ENCODE data around the gene PLB1. TPM values are rescaled to one million over a fixed set of nuclear protein-coding genes. Genes with fewer than 3 reads are reported as not detected.

The PLB1 gene
- total RNA-seq, 1 donor from 2014 or later: 1.0 TPM

DNA sequence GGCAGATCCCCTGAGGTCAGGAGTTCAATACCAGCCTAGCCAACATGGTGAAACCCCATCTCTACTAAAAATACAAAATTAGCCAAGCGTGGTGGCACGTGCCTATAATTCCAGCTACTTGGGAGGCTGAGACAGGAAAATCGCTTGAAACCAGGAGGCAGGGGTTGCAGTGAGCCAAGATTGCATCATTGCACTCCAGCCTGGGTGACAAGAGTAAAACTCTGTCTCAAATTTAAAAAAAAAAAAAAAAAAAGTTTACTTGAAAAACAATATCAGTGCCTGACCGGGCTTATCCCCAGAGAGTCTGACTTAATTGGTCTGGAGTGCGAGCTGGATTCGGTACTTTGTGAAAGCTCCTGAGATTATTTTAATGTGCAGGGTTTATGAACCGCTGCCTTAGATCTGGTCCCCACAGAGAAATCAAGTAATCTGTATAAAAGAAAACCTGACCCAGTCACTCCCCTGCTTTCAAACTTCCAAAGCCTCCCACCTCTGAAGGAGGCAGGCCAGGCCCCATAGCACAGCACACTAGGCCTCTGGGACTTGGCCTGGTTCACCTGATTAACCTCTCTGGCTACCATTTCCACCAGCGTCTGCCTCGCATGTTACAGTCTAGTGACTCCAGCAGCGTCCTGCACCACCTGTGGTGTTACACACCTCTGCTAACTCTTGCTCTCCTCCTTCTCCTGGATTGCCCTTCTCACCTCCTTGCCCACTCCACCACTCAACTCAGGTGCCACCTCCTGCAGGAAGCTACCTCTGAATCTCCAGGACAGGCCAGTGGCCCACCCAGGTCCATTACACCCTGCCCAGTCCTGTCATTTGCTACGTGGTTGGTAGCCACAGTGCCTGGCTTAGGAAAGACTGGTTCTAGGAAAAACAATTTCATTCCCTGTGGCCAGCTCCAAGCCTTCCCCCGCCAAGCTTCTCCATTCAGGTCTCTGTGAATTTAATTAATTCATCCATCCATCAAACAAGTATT, 141.5 kb downstream of the PLB1 start:
- Histone ChIP-seq H3K4me1 (ENCODE audit: control insufficient read depth in 3 of 3, insufficient read depth in 3 of 3, low read length in 3 of 3) (peaks cover 38 to 51% (median 43%) of the 10 kb centered on the region in 3 donors), H3K36me3 (ENCODE audit: control insufficient read depth in 3 of 3, insufficient read depth in 3 of 3, low read length in 3 of 3) (no peaks in the 10 kb centered on the region), H3K27ac (ENCODE audit: low read depth, low read length) (no peak overlapping the region), H3K9ac (ENCODE audit: low read depth in 1 of 3, low read length in 3 of 3) (peak overlapping the region in 2 of 3 donors; percentile 17 to 27), H3K9me3 (ENCODE audit: control insufficient read depth in 3 of 3, low read length in 3 of 3) (no peaks in the 10 kb centered on the region), H3K27me3 (ENCODE audit: control insufficient read depth in 3 of 3, insufficient read depth in 3 of 3, low read length in 3 of 3) (no peaks in the 10 kb centered on the region), H3K4me3 (ENCODE audit: low read length in 3 of 3) (no peak overlapping the region)

DNA sequence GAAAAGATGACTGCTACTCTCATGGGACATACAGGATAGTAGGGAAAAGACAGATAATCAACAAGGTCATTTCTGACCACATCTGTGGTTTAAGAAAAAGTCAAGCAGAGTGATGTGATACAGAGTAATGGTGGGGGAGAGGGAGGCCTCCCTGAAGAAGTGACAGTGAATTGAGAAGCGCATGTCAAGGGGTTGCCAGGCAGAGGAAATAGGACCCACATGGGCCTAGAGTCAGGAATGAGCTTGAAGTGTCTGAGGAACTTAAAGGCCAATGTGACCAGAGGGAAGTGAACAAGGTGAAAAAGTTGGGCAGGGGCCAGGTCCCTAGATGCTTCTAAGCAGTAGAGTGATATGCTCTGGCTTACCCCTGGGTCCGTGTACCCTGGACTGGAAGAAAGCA, 142.2 kb downstream of the PLB1 start:
- no peaks in the 10 kb centered on the region for H3K27me3 ChIP-seq (ENCODE audit: control insufficient read depth in 3 of 3, insufficient read depth in 3 of 3, low read length in 3 of 3)
- no peaks in the 10 kb centered on the region for H3K36me3 ChIP-seq (ENCODE audit: control insufficient read depth in 3 of 3, insufficient read depth in 3 of 3, low read length in 3 of 3)
- H3K9ac ChIP-seq (ENCODE audit: low read depth in 1 of 3, low read length in 3 of 3): no peak overlapping the region
- no peak overlapping the region for H3K4me3 ChIP-seq (ENCODE audit: low read length in 3 of 3)
- H3K9me3 ChIP-seq (ENCODE audit: control insufficient read depth in 3 of 3, low read length in 3 of 3): no peaks in the 10 kb centered on the region
- peaks cover 38 to 47% (median 43%) of the 10 kb centered on the region in 3 donors for H3K4me1 ChIP-seq (ENCODE audit: control insufficient read depth in 3 of 3, insufficient read depth in 3 of 3, low read length in 3 of 3)
- H3K27ac ChIP-seq (ENCODE audit: low read depth, low read length): no peak overlapping the region

DNA sequence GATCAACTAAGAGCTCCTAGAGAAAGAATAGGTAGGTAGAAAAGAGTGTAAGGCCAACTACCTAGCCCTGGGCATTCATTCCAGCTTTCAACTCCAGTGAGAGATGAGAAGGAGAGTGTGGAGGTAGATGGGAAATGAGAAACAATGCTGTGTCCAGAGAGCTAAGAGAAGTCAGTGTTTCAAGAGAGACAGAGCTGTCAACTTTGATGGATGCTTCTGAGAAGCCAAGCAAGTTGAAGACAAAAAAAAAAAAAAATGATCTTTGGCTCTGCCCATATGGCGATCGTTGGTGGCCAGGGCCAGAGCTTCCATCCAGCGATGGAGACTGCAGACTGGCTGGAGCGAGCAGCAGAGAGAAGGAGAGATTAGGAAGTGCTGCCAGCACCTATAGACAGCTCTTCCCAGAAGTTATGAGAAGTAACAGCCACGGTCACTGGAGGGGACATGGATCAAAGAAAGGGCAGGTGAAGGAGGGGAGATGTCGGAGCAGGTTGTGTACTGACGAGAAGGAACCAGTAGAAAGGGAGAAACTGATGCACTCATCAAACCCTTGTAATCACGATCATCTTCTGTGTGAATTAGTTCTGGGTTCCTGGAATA, 143.3 kb downstream of the PLB1 start:
- Histone ChIP-seq H3K9ac (ENCODE audit: low read depth in 1 of 3, low read length in 3 of 3) (no peak overlapping the region), H3K27ac (ENCODE audit: low read depth, low read length) (no peak overlapping the region), H3K36me3 (ENCODE audit: control insufficient read depth in 3 of 3, insufficient read depth in 3 of 3, low read length in 3 of 3) (no peaks in the 10 kb centered on the region), H3K4me1 (ENCODE audit: control insufficient read depth in 3 of 3, insufficient read depth in 3 of 3, low read length in 3 of 3) (peaks cover 35 to 43% (median 37%) of the 10 kb centered on the region in 3 donors), H3K9me3 (ENCODE audit: control insufficient read depth in 3 of 3, low read length in 3 of 3) (no peaks in the 10 kb centered on the region), H3K4me3 (ENCODE audit: low read length in 3 of 3) (no peak overlapping the region), H3K27me3 (ENCODE audit: control insufficient read depth in 3 of 3, insufficient read depth in 3 of 3, low read length in 3 of 3) (no peaks in the 10 kb centered on the region)

DNA sequence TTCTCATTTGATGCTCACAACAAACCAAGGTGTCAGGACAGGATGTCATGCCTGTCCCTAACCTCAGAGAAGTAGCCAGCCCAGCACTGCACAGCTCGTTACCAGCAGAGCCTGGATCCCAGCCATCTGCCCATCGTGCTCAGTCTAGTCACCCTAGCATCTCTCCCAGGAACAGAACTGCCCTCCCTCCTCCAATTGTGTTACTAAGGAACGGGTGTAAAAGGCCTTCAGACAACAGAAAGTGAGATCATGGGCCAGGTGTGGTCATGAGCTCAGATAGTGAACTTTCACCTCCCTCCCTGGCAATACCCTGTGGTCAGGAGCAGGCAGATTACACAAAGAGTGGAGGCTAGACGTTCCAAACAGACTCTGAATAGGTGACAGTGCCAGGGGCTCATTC, 144.0 kb downstream of the PLB1 start:
- no peak overlapping the region for H3K27ac ChIP-seq (ENCODE audit: low read depth, low read length)
- no peak overlapping the region for H3K9ac ChIP-seq (ENCODE audit: low read depth in 1 of 3, low read length in 3 of 3)
- no peaks in the 10 kb centered on the region for H3K36me3 ChIP-seq (ENCODE audit: control insufficient read depth in 3 of 3, insufficient read depth in 3 of 3, low read length in 3 of 3)
- no peaks in the 10 kb centered on the region for H3K9me3 ChIP-seq (ENCODE audit: control insufficient read depth in 3 of 3, low read length in 3 of 3)
- H3K4me1 ChIP-seq (ENCODE audit: control insufficient read depth in 3 of 3, insufficient read depth in 3 of 3, low read length in 3 of 3): peaks cover 31 to 38% (median 33%) of the 10 kb centered on the region in 3 donors
- H3K27me3 ChIP-seq (ENCODE audit: control insufficient read depth in 3 of 3, insufficient read depth in 3 of 3, low read length in 3 of 3): no peaks in the 10 kb centered on the region
- H3K4me3 ChIP-seq (ENCODE audit: low read length in 3 of 3): no peak overlapping the region

DNA sequence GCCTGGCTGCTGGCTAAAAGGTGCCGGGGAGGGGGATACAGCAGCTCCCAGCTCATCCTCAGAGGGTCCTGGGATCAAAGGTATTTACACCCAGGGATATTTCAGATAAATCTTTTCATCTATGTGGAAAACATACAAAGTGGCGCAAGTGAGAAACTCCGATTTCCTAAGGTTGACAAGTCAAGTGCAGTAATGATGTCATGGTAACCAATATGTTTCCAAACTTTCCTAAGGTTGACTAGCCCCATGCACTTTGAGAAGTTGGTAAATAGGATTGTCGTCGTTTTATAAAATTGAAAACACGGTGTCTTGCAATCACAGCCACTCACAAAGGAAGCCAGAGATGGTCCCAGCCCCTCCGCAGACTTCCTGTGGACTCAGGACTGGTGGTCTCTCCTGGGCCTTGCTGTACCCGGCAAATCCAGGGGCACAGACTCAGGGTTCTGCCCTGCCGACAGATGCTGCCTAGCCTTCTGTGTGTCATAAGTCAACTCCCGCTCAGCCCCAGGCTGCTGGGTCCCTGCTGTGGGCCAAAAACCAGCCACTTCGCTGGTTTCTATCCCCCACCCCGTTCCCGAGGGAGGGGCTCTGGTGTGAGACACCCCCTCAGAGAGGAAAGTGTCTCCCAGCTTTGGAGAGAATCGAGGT, 144.5 kb downstream of the PLB1 start:
- H3K4me1 ChIP-seq (ENCODE audit: control insufficient read depth in 3 of 3, insufficient read depth in 3 of 3, low read length in 3 of 3): peaks cover 27 to 34% (median 30%) of the 10 kb centered on the region in 3 donors
- no peak overlapping the region for H3K9ac ChIP-seq (ENCODE audit: low read depth in 1 of 3, low read length in 3 of 3)
- H3K9me3 ChIP-seq (ENCODE audit: control insufficient read depth in 3 of 3, low read length in 3 of 3): no peaks in the 10 kb centered on the region
- H3K27ac ChIP-seq (ENCODE audit: low read depth, low read length): no peak overlapping the region
- no peak overlapping the region for H3K4me3 ChIP-seq (ENCODE audit: low read length in 3 of 3)
- no peaks in the 10 kb centered on the region for H3K36me3 ChIP-seq (ENCODE audit: control insufficient read depth in 3 of 3, insufficient read depth in 3 of 3, low read length in 3 of 3)
- H3K27me3 ChIP-seq (ENCODE audit: control insufficient read depth in 3 of 3, insufficient read depth in 3 of 3, low read length in 3 of 3): no peaks in the 10 kb centered on the region

DNA sequence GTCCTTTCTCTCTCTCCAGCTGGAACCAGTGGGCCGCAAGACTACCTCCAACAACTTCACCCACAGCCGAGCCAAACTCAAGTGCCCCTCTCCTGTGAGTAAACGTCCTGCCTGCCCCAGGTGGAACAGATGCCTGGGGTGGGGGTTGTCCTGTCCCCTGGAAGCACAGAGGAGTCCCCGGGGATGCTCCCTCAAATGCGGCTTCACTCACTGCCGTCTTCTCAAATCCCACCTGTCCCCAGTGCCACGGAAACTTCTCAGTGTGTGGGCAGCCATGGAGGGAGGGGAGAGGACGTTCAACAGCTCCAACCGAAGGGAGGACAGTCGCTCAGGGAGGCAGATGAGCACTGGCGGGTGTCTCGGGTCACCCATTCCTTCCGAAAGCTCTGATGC, 145.0 kb downstream of the PLB1 start:
- no peak overlapping the region for H3K9ac ChIP-seq (ENCODE audit: low read depth in 1 of 3, low read length in 3 of 3)
- H3K27me3 ChIP-seq (ENCODE audit: control insufficient read depth in 3 of 3, insufficient read depth in 3 of 3, low read length in 3 of 3): no peaks in the 10 kb centered on the region
- H3K27ac ChIP-seq (ENCODE audit: low read depth, low read length): no peak overlapping the region
- H3K9me3 ChIP-seq (ENCODE audit: control insufficient read depth in 3 of 3, low read length in 3 of 3): no peaks in the 10 kb centered on the region
- peaks cover 22 to 29% (median 25%) of the 10 kb centered on the region in 3 donors for H3K4me1 ChIP-seq (ENCODE audit: control insufficient read depth in 3 of 3, insufficient read depth in 3 of 3, low read length in 3 of 3)
- no peaks in the 10 kb centered on the region for H3K36me3 ChIP-seq (ENCODE audit: control insufficient read depth in 3 of 3, insufficient read depth in 3 of 3, low read length in 3 of 3)
- H3K4me3 ChIP-seq (ENCODE audit: low read length in 3 of 3): no peak overlapping the region

DNA sequence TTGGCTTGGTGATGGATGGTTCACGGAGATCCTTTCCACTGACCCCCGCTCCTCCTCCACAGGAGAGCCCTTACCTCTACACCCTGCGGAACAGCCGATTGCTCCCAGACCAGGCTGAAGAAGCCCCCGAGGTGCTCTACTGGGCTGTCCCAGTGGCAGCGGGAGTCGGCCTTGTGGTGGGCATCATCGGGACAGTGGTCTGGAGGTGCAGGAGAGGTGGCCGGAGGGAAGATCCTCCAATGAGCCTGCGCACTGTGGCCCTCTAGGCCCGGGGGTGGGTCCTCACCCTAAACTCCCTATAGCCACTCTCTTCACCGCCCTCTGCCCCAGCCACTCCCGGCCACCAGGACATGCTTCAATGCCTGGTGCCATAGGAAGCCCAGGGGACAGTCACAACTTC, 146.9 kb downstream of the PLB1 start:
- Histone ChIP-seq H3K4me3 (ENCODE audit: low read length in 3 of 3) (no peak overlapping the region), H3K4me1 (ENCODE audit: control insufficient read depth in 3 of 3, insufficient read depth in 3 of 3, low read length in 3 of 3) (peaks cover 8 to 12% (median 10%) of the 10 kb centered on the region in 3 donors), H3K27ac (ENCODE audit: low read depth, low read length) (no peak overlapping the region), H3K9me3 (ENCODE audit: control insufficient read depth in 3 of 3, low read length in 3 of 3) (no peaks in the 10 kb centered on the region), H3K9ac (ENCODE audit: low read depth in 1 of 3, low read length in 3 of 3) (no peak overlapping the region), H3K36me3 (ENCODE audit: control insufficient read depth in 3 of 3, insufficient read depth in 3 of 3, low read length in 3 of 3) (no peaks in the 10 kb centered on the region), H3K27me3 (ENCODE audit: control insufficient read depth in 3 of 3, insufficient read depth in 3 of 3, low read length in 3 of 3) (no peaks in the 10 kb centered on the region)

DNA sequence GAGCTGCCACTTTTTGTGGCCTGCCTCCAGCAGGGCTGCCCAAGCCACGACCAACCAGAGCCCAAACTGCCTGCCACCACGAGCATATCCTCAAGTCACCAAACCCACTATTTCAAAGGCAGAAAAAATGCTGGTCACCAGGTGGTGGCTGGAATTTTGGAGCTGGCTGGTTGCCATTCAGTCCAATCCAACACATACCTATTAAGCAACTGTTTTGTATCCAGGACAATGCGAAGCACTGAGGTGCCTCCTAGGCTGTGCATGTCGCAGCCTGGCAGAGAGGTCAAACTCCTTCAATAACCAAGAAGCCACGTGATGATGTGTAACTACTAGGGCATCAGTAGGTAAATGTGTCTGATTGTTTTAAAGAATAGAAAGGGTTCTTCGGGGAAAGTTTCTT, 147.5 kb downstream of the PLB1 start:
- Histone ChIP-seq H3K27ac (ENCODE audit: low read depth, low read length) (no peak overlapping the region), H3K4me3 (ENCODE audit: low read length in 3 of 3) (no peak overlapping the region), H3K9ac (ENCODE audit: low read depth in 1 of 3, low read length in 3 of 3) (no peak overlapping the region), H3K27me3 (ENCODE audit: control insufficient read depth in 3 of 3, insufficient read depth in 3 of 3, low read length in 3 of 3) (no peaks in the 10 kb centered on the region), H3K36me3 (ENCODE audit: control insufficient read depth in 3 of 3, insufficient read depth in 3 of 3, low read length in 3 of 3) (no peaks in the 10 kb centered on the region), H3K4me1 (ENCODE audit: control insufficient read depth in 3 of 3, insufficient read depth in 3 of 3, low read length in 3 of 3) (peaks cover 3 to 6% (median 5%) of the 10 kb centered on the region in 3 donors), H3K9me3 (ENCODE audit: control insufficient read depth in 3 of 3, low read length in 3 of 3) (no peaks in the 10 kb centered on the region)

DNA sequence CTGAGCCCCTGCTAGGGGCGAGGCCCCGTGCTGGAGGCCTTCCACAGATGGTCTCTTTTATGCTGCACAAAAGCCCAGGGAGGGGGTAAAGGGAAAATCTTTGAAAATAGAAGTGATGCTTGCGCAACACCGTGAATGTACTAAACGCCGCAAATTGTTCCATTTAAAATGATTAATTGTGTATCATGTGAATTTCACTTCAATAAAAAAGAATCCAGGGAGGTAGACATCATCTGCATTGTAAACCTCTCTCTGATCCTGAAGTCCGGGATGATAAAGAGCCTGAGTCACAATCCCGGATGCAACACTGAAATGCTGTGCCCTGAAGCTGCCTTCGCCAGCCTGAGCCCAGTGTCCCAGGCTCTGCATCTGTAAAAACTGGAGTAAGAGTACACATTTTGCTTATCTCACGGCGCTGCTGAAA, 148.1 kb downstream of the PLB1 start:
- peak overlapping the region in 1 of 3 donors; percentile 25 for H3K9ac ChIP-seq (ENCODE audit: low read depth in 1 of 3, low read length in 3 of 3)
- peaks cover 3 to 5% (median 3%) of the 10 kb centered on the region in 3 donors for H3K4me1 ChIP-seq (ENCODE audit: control insufficient read depth in 3 of 3, insufficient read depth in 3 of 3, low read length in 3 of 3)
- no peaks in the 10 kb centered on the region for H3K36me3 ChIP-seq (ENCODE audit: control insufficient read depth in 3 of 3, insufficient read depth in 3 of 3, low read length in 3 of 3)
- H3K9me3 ChIP-seq (ENCODE audit: control insufficient read depth in 3 of 3, low read length in 3 of 3): no peaks in the 10 kb centered on the region
- no peak overlapping the region for H3K27ac ChIP-seq (ENCODE audit: low read depth, low read length)
- H3K27me3 ChIP-seq (ENCODE audit: control insufficient read depth in 3 of 3, insufficient read depth in 3 of 3, low read length in 3 of 3): no peaks in the 10 kb centered on the region
- no peak overlapping the region for H3K4me3 ChIP-seq (ENCODE audit: low read length in 3 of 3)
